H1 (cell line): ENCODE data around the gene BTG2. TPM values are rescaled to one million over a fixed set of nuclear protein-coding genes. Genes with fewer than 3 reads are reported as not detected.
A peak's percentile ranks its signal among the peaks of the same experiment; 100 is the strongest.

Experiments used
- CTCF ChIA-PET: fragments of 300-600 bp; sonication (Branson Sonifier 250); formaldehyde crosslinking; loops from one replicate; lab custom pipeline; 2021; ENCODE audit not compliant: partially characterized antibody; lab: Charles Lee
- POLR2A ChIA-PET: fragments of 300-600 bp; sonication (Branson Sonifier 250); formaldehyde crosslinking; loops from one replicate; lab custom pipeline; 2021; ENCODE audit warnings: inconsistent platforms; ENCODE audit not compliant: partially characterized antibody; lab: Charles Lee
- DNase-seq, 2 experiments: peaks; one replicate each; pipeline versions ENCODE4 v3.0.0 to v3.0.0-alpha.2; 2010 to 2022; ENCODE audit warnings: low spot score in 2 of 2, low read depth in 1 of 2, mixed read lengths in 1 of 2
- FAIRE-seq: peaks from 2 replicates; lab custom pipeline; 2011; peaks lifted over from hg19 to GRCh38; lab: Jason Lieb, UNC
- H2AFZ ChIP-seq: 2 replicates; pipeline ENCODE4 v1.8.1; 2012; ENCODE audit warnings: low read length, inconsistent platforms
- H2AK5ac ChIP-seq: 2 replicates; pipeline ENCODE4 v1.6.1; 2013; ENCODE audit warnings: low read depth, low read length
- H2BK120ac ChIP-seq: replicated peaks from 2 replicates; pipeline ENCODE3; 2013; ENCODE audit warnings: low read depth, low read length, inconsistent platforms
- H2BK12ac ChIP-seq: 2 replicates; pipeline ENCODE4 v1.6.1; 2013; ENCODE audit warnings: low read depth, low read length
- H2BK15ac ChIP-seq: 2 replicates; pipeline ENCODE4 v1.6.1; 2013; ENCODE audit warnings: low read length
- H2BK20ac ChIP-seq: 2 replicates; pipeline ENCODE4 v1.6.1; 2013; ENCODE audit warnings: low read length
- H2BK5ac ChIP-seq: 2 replicates; pipeline ENCODE4 v1.6.1; 2013; ENCODE audit warnings: low read depth, low read length
- H3K14ac ChIP-seq: 2 replicates; pipeline ENCODE4 v1.6.1; 2013; ENCODE audit warnings: inconsistent platforms; ENCODE audit not compliant: insufficient read length
- H3K18ac ChIP-seq: 2 replicates; pipeline ENCODE4 v1.6.1; 2013; ENCODE audit warnings: low read length; ENCODE audit errors: extremely low read depth
- H3K23ac ChIP-seq: 2 replicates; pipeline ENCODE4 v1.6.1; 2013; ENCODE audit warnings: inconsistent platforms; ENCODE audit not compliant: insufficient read length
- H3K23me2 ChIP-seq: 2 replicates; pipeline ENCODE4 v1.6.1; 2013; ENCODE audit warnings: low read depth, low read length
- H3K27ac ChIP-seq: 2 replicates; pipeline ENCODE4 v1.6.1; 2011; ENCODE audit warnings: low read depth, low read length, inconsistent platforms
- H3K27me3 ChIP-seq, 4 experiments: replicated peaks in 1 of 4; 1 replicate in 1 of 4; 2 replicates in 3 of 4; pipeline versions ENCODE4 v1.6.1 to v1.8.1; 2011 to 2013; ENCODE audit warnings: low read length in 3 of 4, mild to moderate bottlenecking in 3 of 4, inconsistent platforms in 2 of 4, mixed read lengths in 2 of 4, moderate library complexity in 1 of 4; ENCODE audit not compliant: control insufficient read depth in 3 of 4, insufficient read depth in 3 of 4; ENCODE audit errors: extremely low read depth in 1 of 4
- H3K36me3 ChIP-seq, 4 experiments: 2 replicates each; pipeline versions ENCODE4 v1.6.1 to v1.8.1; 2011 to 2013; ENCODE audit warnings: mild to moderate bottlenecking in 4 of 4, low read length in 3 of 4, moderate library complexity in 2 of 4, control low read depth in 1 of 4, inconsistent platforms in 1 of 4; ENCODE audit not compliant: insufficient read depth in 4 of 4, control insufficient read depth in 2 of 4
- H3K4ac ChIP-seq: replicated peaks from 2 replicates; pipeline ENCODE3; 2013; ENCODE audit warnings: low read length, low read depth, mixed read lengths, inconsistent platforms; ENCODE audit not compliant: insufficient read length
- H3K4me1 ChIP-seq, 4 experiments: replicated peaks in 1 of 4; 1 replicate in 1 of 4; 2 replicates in 3 of 4; pipeline versions ENCODE4 v1.6.1 to v1.8.1; 2011 to 2013; ENCODE audit warnings: low read length in 3 of 4, inconsistent platforms in 2 of 4, mixed read lengths in 1 of 4; ENCODE audit not compliant: insufficient read depth in 4 of 4, control insufficient read depth in 3 of 4
- H3K4me2 ChIP-seq, 2 experiments: 2 replicates each; pipeline versions ENCODE4 v1.6.1 to v1.8.1; 2011 to 2013; ENCODE audit warnings: low read depth in 2 of 2, low read length in 2 of 2, control low read depth in 1 of 2, inconsistent platforms in 1 of 2, mild to moderate bottlenecking in 1 of 2; ENCODE audit not compliant: insufficient read depth in 1 of 2
- H3K4me3 ChIP-seq, 4 experiments: fragments of 200-600, 300-600 bp in 1 of 4; sonication (generic), shearing (Covaris generic), sonication (Bioruptor Twin) in 1 of 4; 2 replicates each; pipeline versions ENCODE4 v1.5.1 to v1.8.1; 2011 to 2016; ENCODE audit warnings: low read length in 4 of 4, low read depth in 3 of 4, control low read depth in 2 of 4, inconsistent platforms in 2 of 4, mild to moderate bottlenecking in 2 of 4, mixed read lengths in 1 of 4, moderate library complexity in 1 of 4; ENCODE audit not compliant: insufficient read depth in 2 of 4; ENCODE audit errors: extremely low read depth in 1 of 4
- H3K56ac ChIP-seq: replicated peaks from 2 replicates; pipeline ENCODE3; 2013; ENCODE audit warnings: low read depth, mild to moderate bottlenecking, mixed read lengths, low read length, inconsistent platforms; ENCODE audit not compliant: insufficient read length
- H3K79me1 ChIP-seq: 2 replicates; pipeline ENCODE4 v1.6.1; 2013; ENCODE audit warnings: low read depth, low read length, control low read depth
- H3K79me2 ChIP-seq, 2 experiments: 2 replicates each; pipeline versions ENCODE4 v1.6.1 to v1.8.1; 2012 to 2013; ENCODE audit warnings: low read length in 2 of 2, mild to moderate bottlenecking in 2 of 2, inconsistent platforms in 1 of 2; ENCODE audit not compliant: insufficient read depth in 2 of 2, control insufficient read depth in 1 of 2
- H3K9ac ChIP-seq, 4 experiments: replicated peaks in 1 of 4; 1 replicate in 1 of 4; 2 replicates in 3 of 4; pipeline versions ENCODE4 v1.6.1 to v1.8.1; 2011 to 2013; ENCODE audit warnings: low read depth in 3 of 4, low read length in 3 of 4, control low read depth in 2 of 4, mild to moderate bottlenecking in 2 of 4, moderate library complexity in 2 of 4, inconsistent platforms in 1 of 4; ENCODE audit errors: extremely low read depth in 1 of 4
- H3K9me3 ChIP-seq, 2 experiments: 2 replicates each; pipeline versions ENCODE4 v1.6.1 to v1.8.1; 2012 to 2013; ENCODE audit warnings: mild to moderate bottlenecking in 2 of 2, moderate library complexity in 2 of 2, control low read depth in 1 of 2, inconsistent platforms in 1 of 2, low read depth in 1 of 2, low read length in 1 of 2, mixed read lengths in 1 of 2; ENCODE audit not compliant: insufficient read depth in 2 of 2
- H4K20me1 ChIP-seq, 2 experiments: replicated peaks in 1 of 2; 2 replicates each; pipeline versions ENCODE3 to v1.8.1; 2011 to 2013; ENCODE audit warnings: inconsistent platforms in 2 of 2, low read length in 2 of 2, mild to moderate bottlenecking in 1 of 2; ENCODE audit not compliant: insufficient read depth in 2 of 2, control insufficient read depth in 1 of 2
- H4K5ac ChIP-seq: 2 replicates; pipeline ENCODE4 v1.6.1; 2013; ENCODE audit warnings: low read length, low read depth, mixed read lengths, inconsistent platforms; ENCODE audit not compliant: insufficient read length
- H4K8ac ChIP-seq: 2 replicates; pipeline ENCODE4 v1.8.0; 2013; ENCODE audit warnings: mild to moderate bottlenecking, moderate library complexity, low read length, inconsistent platforms; ENCODE audit not compliant: insufficient read depth; ENCODE audit errors: extremely low read depth
- H4K91ac ChIP-seq: replicated peaks from 2 replicates; pipeline ENCODE3; 2013; ENCODE audit warnings: low read length, mixed read lengths, inconsistent platforms; ENCODE audit not compliant: insufficient read length
- MAX ChIP-seq: IDR thresholded peaks from 2 replicates; pipeline ENCODE4 v1.6.1; 2012; ENCODE audit warnings: inconsistent platforms
- POLR2AphosphoS5 ChIP-seq: IDR thresholded peaks from 2 replicates; pipeline ENCODE4 v1.6.1; 2011; ENCODE audit warnings: low read depth, low read length
- TBP ChIP-seq: IDR thresholded peaks from 2 replicates; pipeline ENCODE4 v1.6.1; 2011; ENCODE audit warnings: low read depth, low read length, improper control_type of control experiment
- WGBS, 2 experiments: shearing (Covaris generic) in 1 of 2; methylation state at CpG; one replicate each; pipeline versions ENCODE4 v1.1.6 to v1.1.7; 2013 to 2015; ENCODE audit warnings: low lambda C conversion rate in 2 of 2, mixed read lengths in 2 of 2, inconsistent platforms in 1 of 2, low coverage in 1 of 2, missing lambda C conversion rate in 1 of 2; ENCODE audit not compliant: insufficient replicate concordance in 2 of 2, insufficient coverage in 1 of 2, insufficient read length in 1 of 2; ENCODE audit errors: extremely low coverage in 1 of 2, missing lambda C conversion rate in 1 of 2; 5-methylcytosine and 5-hydroxymethylcytosine counted together
- polyA plus RNA-seq, 7 experiments: library from polyadenylated mRNA; depleted of rRNA in 3 of 7; stranded (reverse) in 5 of 7; unstranded in 2 of 7; fragments of >200 nt in 5 of 7; fragments of 200-250 nt in 2 of 7; gene quantifications; 1 replicate in 5 of 7; 2 replicates in 1 of 7; 4 replicates in 1 of 7; pipeline versions ENCODE4 v1.2.1 to v1.2.3, GENCODE V29; 2011 to 2013; ENCODE audit warnings: missing spikeins in 2 of 7, mixed read lengths in 2 of 7
- total RNA-seq: library from RNA; stranded (reverse); fragmentation: NEBNext Ultra II Directional; extraction: Animal tissue kit (Norgen Biotek cat#: 25700); gene quantifications from 2 replicates; pipeline ENCODE4 v1.2.1, GENCODE V29; 2021

The BTG2 gene
- total and polyA plus RNA-seq, 2 of the 8 experiments (the other 6 are each of a cell fraction or from before 2014, with no cell fraction given): 4.8 to 11.0 TPM

- Histone ChIP-seq H3K23me2 (no peaks in the 10 kb centered on the region; the same call in 1 of the 2 replicates), H3K4me1 (peaks cover 15 to 32% (median 22%) of the 10 kb centered on the region in 4 experiments), H3K79me2 (no peaks in the 10 kb centered on the region), H3K36me3 (no peaks in the 10 kb centered on the region), H2BK20ac (peak overlapping the region; percentile 66), H3K4ac (no peak overlapping the region), H4K8ac (no peak overlapping the region), H2BK120ac (no peak overlapping the region), H4K91ac (peak overlapping the region; percentile 32), H3K14ac (no peak overlapping the region), H2AK5ac (peak overlapping the region; percentile 95), H3K18ac (no peak overlapping the region; the same call in 1 of the 2 replicates), H4K5ac (no peak overlapping the region)
- FAIRE-seq: no peak
- no peak for TF ChIP-seq TBP
- peak; percentile 19; the same call in 1 of the 2 replicates for TF ChIP-seq POLR2AphosphoS5
- peak; percentile 13; the same call in 1 of the 2 replicates for TF ChIP-seq MAX
- TF ChIP-seq, all 59 proteins: peak for 2
- no peak overlapping the region for H3K23ac ChIP-seq
- H2BK15ac ChIP-seq: peak overlapping the region; percentile 48; the same call in 1 of the 2 replicates
- H2BK12ac ChIP-seq: peak overlapping the region; percentile 96
- H3K27me3 ChIP-seq: peaks cover 0 to 25% (median 13%) of the 10 kb centered on the region in 4 experiments; a peak in 4 of 7 replicates
- 90% methylated on average over 17 of the region's 17 CpGs; no CpG with 5 or more reads in 1 of the 2 experiments for WGBS, 2 experiments
- H3K4me2 ChIP-seq: peak overlapping the region; percentile 69 to 75; a peak in 3 of 4 replicates
- H2BK5ac ChIP-seq: peak overlapping the region; percentile 55; the same call in 1 of the 2 replicates
- no peak overlapping the region for H2AFZ ChIP-seq
- H3K79me1 ChIP-seq: no peaks in the 10 kb centered on the region
- no peak overlapping the region for H3K56ac ChIP-seq
- POLR2A ChIA-PET: interaction anchor here (0.8 to 2.1 kb wide), 10 partner anchors 9 to 34 kb away, joined by 3 to 7 read pairs (median 3); no protein-coding TSS in a partner anchor
- H3K27ac ChIP-seq: peak overlapping the region; percentile 49; the same call in 1 of the 2 replicates
- peak overlapping the region in 1 of 4 experiments; percentile 53; a peak in 2 of 8 replicates for H3K4me3 ChIP-seq
- H3K9me3 ChIP-seq: no peaks in the 10 kb centered on the region
- peak overlapping the region in 1 of 4 experiments; percentile 64; a peak in 2 of 7 replicates for H3K9ac ChIP-seq
- H4K20me1 ChIP-seq: no peaks in the 10 kb centered on the region
- DNase-seq: no peak
- CTCF ChIA-PET: interaction anchor here (0.7 to 39.0 kb wide), 11 partner anchors 15 to 251 kb away, joined by 3 to 785 read pairs (median 4); no protein-coding TSS in a partner anchor
Observed at GRCh38 chr1:203291201-203292096, 13.9 kb upstream of the BTG2 start.
